Panc1 (cell line): ENCODE results near the gene CACNA1C. TPM values are rescaled to one million over a fixed set of nuclear protein-coding genes. Genes with fewer than 3 reads are reported as not detected.

ENCODE experiments used
- ATAC-seq: fragments of 200-7000 bp; cut with Tn5 transposase; 2 replicates; pipeline ENCODE4 v1.9.1; 2020; ENCODE audit warnings: mild to moderate bottlenecking, moderate library complexity
- BruUV-seq: library from RNA; stranded (reverse); fragments of 400-500 nt; replicated peaks from 2 replicates; lab custom pipeline; 2021; lab: Mats Ljungman, UMichigan
- CTCF ChIA-PET: fragments of 300-600 bp; sonication (Branson Sonifier 250); formaldehyde crosslinking; loops from one replicate; lab custom pipeline; 2022; ENCODE audit warnings: antibody characterized with exemption; lab: Charles Lee
- POLR2A ChIA-PET: fragments of 300-600 bp; sonication (Branson Sonifier 250); formaldehyde crosslinking; loops from one replicate; lab custom pipeline; 2022; ENCODE audit warnings: antibody characterized with exemption; lab: Charles Lee
- DNase-seq: peaks from one replicate; pipeline ENCODE4 v3.0.0-alpha.2; 2010; ENCODE audit warnings: low read depth, low spot score
- H3K27ac ChIP-seq: 2 replicates; pipeline ENCODE4 v1.5.1; 2011; ENCODE audit warnings: mild to moderate bottlenecking, low read length, inconsistent platforms
- H3K27me3 ChIP-seq: fragments of 200-500 bp; sonication (Bioruptor generic); 2 replicates; pipeline ENCODE4 v1.6.0; 2014; ENCODE audit warnings: low read length, inconsistent platforms; ENCODE audit not compliant: control insufficient read depth, insufficient read depth
- H3K36me3 ChIP-seq: fragments of 200-500 bp; sonication (Bioruptor generic); 2 replicates; pipeline ENCODE4 v1.5.1; 2014; ENCODE audit warnings: inconsistent platforms, mild to moderate bottlenecking, low read length, moderate library complexity; ENCODE audit not compliant: control insufficient read depth, insufficient read depth
- H3K4me1 ChIP-seq: 2 replicates; pipeline ENCODE4 v1.5.1; 2011; ENCODE audit warnings: inconsistent platforms, mild to moderate bottlenecking, low read length, moderate library complexity; ENCODE audit not compliant: control insufficient read depth, insufficient read depth
- H3K4me3 ChIP-seq, 2 experiments: 2 replicates each; pipeline ENCODE4 v1.5.1; 2011 to 2012; ENCODE audit warnings: low read depth in 2 of 2, low read length in 2 of 2, mild to moderate bottlenecking in 2 of 2, inconsistent platforms in 1 of 2, moderate library complexity in 1 of 2
- H3K9me3 ChIP-seq: fragments of 200-500 bp; sonication (Bioruptor generic); 2 replicates; pipeline ENCODE4 v1.5.1; 2014; ENCODE audit warnings: low read depth, mild to moderate bottlenecking, inconsistent platforms, low read length, moderate library complexity; ENCODE audit not compliant: control insufficient read depth, insufficient read depth
- POLR2AphosphoS5 ChIP-seq: IDR thresholded peaks from 2 replicates; pipeline ENCODE4 v1.6.1; 2012; ENCODE audit warnings: mild to moderate bottlenecking, low read depth, low read length, moderate library complexity
- SIN3A ChIP-seq: IDR thresholded peaks from 2 replicates; pipeline ENCODE4 v1.6.1; 2012; ENCODE audit warnings: low read depth, mild to moderate bottlenecking, low read length, moderate library complexity, borderline replicate concordance; ENCODE audit not compliant: insufficient read depth
- TCF7L2 ChIP-seq: IDR thresholded peaks from 2 replicates; pipeline ENCODE4 v1.6.1; 2011; ENCODE audit warnings: mild to moderate bottlenecking, low read depth, low read length, inconsistent platforms
- in situ Hi-C: cut with HindIII; loops from 2 replicates; pipeline ENCODE4 v1.10.0; 2016; ENCODE audit warnings: low sequenced_read_pairs, low pct_unique_long_range_greater_than_20kb
- intact Hi-C: fragments of 100-400 bp; cut with micrococcal nuclease; formaldehyde crosslinking; loops from one replicate; pipeline ENCODE4 v1.10.0; 2022; ENCODE audit not compliant: unreplicated experiment
- total RNA-seq: library from RNA; stranded (reverse); gene quantifications from one replicate; pipeline ENCODE4 v1.2.1, GENCODE V29; 2021; ENCODE audit not compliant: unreplicated experiment
- TF ChIP-seq, protein P1 (sequence below): fragments of 450-650 bp; IDR thresholded peaks from 2 replicates; pipeline ENCODE4 v1.5.1; 2017; ENCODE audit warnings: mild to moderate bottlenecking
- TF ChIP-seq, protein P2 (sequence below), 2 experiments: IDR thresholded peaks; 2 replicates each; pipeline ENCODE4 v1.6.1; 2011 to 2012; ENCODE audit warnings: low read depth in 2 of 2, control low read depth in 1 of 2, low read length in 1 of 2, mild to moderate bottlenecking in 1 of 2, moderate library complexity in 1 of 2; ENCODE audit not compliant: insufficient read depth in 1 of 2

Gene CACNA1C
- total RNA-seq, 1 experiment from 2014 or later, result 0.03 TPM

DNA sequence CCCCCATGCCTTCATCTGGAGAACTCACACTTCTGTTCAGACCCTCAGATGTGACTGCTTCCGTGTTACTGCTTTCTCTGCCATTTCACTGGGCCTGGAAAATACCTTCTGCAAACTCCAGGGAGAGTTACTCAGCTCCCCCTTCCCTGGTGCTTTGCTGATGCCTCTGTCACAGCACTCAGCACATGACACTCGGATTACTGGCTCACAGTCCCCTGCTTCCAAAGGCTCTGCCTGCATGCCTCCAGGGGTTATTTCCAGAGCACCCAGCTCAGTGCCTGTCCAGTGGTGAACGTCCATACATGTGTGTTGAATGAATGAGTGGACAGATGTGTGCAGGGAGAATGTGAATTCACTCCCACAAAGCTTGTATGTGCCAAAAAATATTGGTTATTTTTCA, 504.8 kb downstream of the CACNA1C start:
- DNase-seq (no peak), ATAC-seq (no peak)
- H3K27ac ChIP-seq, result no peak overlapping the region
- ChIA-PET POLR2A (no interaction called here), CTCF (no interaction called here)
- H3K27me3 ChIP-seq, result peaks cover 2% of the 10 kb centered on the region; the same call in 1 of the 2 replicates
- TF ChIP-seq TCF7L2, result no peak
- no peaks in the 10 kb centered on the region for H3K36me3 ChIP-seq
- H3K4me3 ChIP-seq, result no peak overlapping the region
- in situ Hi-C loops (no loop called here), intact Hi-C loops (no loop called here)
- no peaks in the 10 kb centered on the region for H3K4me1 ChIP-seq
- no peaks in the 10 kb centered on the region for H3K9me3 ChIP-seq
- BruUV-seq, result no TSS peak

DNA sequence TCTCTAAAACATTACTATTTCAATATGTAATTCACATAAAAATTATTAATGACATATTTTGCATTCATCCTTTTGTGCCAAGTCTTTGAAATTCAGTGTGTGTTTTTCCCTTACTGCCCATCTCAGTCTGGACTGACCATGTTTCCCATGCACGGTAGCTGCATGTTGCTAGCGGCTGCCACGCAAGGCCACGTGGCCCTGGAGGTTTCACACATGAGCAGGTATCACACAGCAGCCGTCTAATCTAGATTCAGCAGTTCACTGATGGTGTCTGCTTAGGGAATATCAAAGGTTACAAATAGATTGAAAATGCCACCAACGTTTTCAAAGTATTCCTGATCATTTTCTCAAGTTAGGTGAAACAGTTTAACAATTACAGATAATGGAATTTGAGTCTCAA, 507.1 kb downstream of the CACNA1C start:
- TF ChIP-seq POLR2AphosphoS5, result no peak
- TF ChIP-seq, protein P1, sequence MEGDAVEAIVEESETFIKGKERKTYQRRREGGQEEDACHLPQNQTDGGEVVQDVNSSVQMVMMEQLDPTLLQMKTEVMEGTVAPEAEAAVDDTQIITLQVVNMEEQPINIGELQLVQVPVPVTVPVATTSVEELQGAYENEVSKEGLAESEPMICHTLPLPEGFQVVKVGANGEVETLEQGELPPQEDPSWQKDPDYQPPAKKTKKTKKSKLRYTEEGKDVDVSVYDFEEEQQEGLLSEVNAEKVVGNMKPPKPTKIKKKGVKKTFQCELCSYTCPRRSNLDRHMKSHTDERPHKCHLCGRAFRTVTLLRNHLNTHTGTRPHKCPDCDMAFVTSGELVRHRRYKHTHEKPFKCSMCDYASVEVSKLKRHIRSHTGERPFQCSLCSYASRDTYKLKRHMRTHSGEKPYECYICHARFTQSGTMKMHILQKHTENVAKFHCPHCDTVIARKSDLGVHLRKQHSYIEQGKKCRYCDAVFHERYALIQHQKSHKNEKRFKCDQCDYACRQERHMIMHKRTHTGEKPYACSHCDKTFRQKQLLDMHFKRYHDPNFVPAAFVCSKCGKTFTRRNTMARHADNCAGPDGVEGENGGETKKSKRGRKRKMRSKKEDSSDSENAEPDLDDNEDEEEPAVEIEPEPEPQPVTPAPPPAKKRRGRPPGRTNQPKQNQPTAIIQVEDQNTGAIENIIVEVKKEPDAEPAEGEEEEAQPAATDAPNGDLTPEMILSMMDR, result no peak
- TF ChIP-seq, protein P2, sequence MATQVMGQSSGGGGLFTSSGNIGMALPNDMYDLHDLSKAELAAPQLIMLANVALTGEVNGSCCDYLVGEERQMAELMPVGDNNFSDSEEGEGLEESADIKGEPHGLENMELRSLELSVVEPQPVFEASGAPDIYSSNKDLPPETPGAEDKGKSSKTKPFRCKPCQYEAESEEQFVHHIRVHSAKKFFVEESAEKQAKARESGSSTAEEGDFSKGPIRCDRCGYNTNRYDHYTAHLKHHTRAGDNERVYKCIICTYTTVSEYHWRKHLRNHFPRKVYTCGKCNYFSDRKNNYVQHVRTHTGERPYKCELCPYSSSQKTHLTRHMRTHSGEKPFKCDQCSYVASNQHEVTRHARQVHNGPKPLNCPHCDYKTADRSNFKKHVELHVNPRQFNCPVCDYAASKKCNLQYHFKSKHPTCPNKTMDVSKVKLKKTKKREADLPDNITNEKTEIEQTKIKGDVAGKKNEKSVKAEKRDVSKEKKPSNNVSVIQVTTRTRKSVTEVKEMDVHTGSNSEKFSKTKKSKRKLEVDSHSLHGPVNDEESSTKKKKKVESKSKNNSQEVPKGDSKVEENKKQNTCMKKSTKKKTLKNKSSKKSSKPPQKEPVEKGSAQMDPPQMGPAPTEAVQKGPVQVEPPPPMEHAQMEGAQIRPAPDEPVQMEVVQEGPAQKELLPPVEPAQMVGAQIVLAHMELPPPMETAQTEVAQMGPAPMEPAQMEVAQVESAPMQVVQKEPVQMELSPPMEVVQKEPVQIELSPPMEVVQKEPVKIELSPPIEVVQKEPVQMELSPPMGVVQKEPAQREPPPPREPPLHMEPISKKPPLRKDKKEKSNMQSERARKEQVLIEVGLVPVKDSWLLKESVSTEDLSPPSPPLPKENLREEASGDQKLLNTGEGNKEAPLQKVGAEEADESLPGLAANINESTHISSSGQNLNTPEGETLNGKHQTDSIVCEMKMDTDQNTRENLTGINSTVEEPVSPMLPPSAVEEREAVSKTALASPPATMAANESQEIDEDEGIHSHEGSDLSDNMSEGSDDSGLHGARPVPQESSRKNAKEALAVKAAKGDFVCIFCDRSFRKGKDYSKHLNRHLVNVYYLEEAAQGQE (IDR thresholded peaks at IDR 0.05; ENCODE audit: insufficient read depth in 1 of 2, low read depth in 2 of 2, low read length in 1 of 2), result no peak
- no peak for TF ChIP-seq TCF7L2
- no peak for TF ChIP-seq SIN3A
- in situ Hi-C loops, result no loop called here
- no TSS peak for BruUV-seq
- no peaks in the 10 kb centered on the region for H3K36me3 ChIP-seq
- intact Hi-C loops, result no loop called here
- no peak for ATAC-seq
- H3K4me1 ChIP-seq, result no peaks in the 10 kb centered on the region
- H3K27me3 ChIP-seq, result peaks cover 2% of the 10 kb centered on the region; the same call in 1 of the 2 replicates
- ChIA-PET POLR2A (no interaction called here), CTCF (no interaction called here)
- H3K27ac ChIP-seq, result no peak overlapping the region
- H3K9me3 ChIP-seq, result no peaks in the 10 kb centered on the region
- DNase-seq, result no peak
- H3K4me3 ChIP-seq, result no peak overlapping the region

DNA sequence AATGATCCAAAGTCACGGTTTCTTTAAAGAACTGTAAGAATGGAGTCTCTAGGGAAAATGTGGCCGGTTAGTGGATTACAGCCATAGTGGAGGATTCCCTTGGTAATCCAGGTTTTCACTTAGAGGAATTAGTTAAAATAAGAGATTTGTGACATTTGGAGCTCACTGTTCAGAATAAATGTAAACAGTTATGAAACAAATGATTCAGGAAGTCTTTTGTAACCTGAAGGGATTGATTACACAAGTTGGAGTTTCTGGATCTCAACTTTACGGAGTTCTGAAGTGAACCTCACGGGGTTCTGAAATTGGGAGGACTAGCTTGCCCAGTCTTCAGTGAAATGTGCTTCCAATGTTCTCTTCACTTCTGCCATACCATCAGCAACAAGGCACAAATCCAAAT, 507.6 kb downstream of the CACNA1C start:
- POLR2A ChIA-PET, result no interaction called here
- no peaks in the 10 kb centered on the region for H3K36me3 ChIP-seq
- BruUV-seq, result no TSS peak
- DNase-seq (no peak), ATAC-seq (no peak)
- H3K4me3 ChIP-seq, result no peak overlapping the region
- peaks cover 2% of the 10 kb centered on the region; the same call in 1 of the 2 replicates for H3K27me3 ChIP-seq
- no peak overlapping the region for H3K27ac ChIP-seq
- CTCF ChIA-PET, result no interaction called here
- TF ChIP-seq POLR2AphosphoS5 (no peak), SIN3A (no peak), TCF7L2 (no peak)
- TF ChIP-seq, protein P1, result no peak
- TF ChIP-seq, protein P2 (IDR thresholded peaks at IDR 0.05; ENCODE audit: insufficient read depth in 1 of 2, low read depth in 2 of 2, low read length in 1 of 2), result no peak
- H3K4me1 ChIP-seq, result no peaks in the 10 kb centered on the region
- in situ Hi-C loops, result no loop called here
- intact Hi-C loops, result no loop called here
- H3K9me3 ChIP-seq, result no peaks in the 10 kb centered on the region
